K562 (cell line): ENCODE measurements around the gene GANAB. TPM values are rescaled to one million over a fixed set of nuclear protein-coding genes. Genes with fewer than 3 reads are reported as not detected.

Experiments used
- AFF1 ChIP-seq, 2 experiments: fragments of 450-650 bp; IDR thresholded peaks; 2 replicates each; pipeline ENCODE4 v1.6.1; 2018; ENCODE audit warnings: mild to moderate bottlenecking in 2 of 2, low read depth in 1 of 2; ENCODE audit not compliant: partially characterized antibody in 2 of 2
- BACH1 ChIP-seq: fragments of 200-800 bp; sonication (Bioruptor generic); IDR thresholded peaks from 2 replicates; pipeline ENCODE4 v1.6.1; 2016; ENCODE audit warnings: missing genetic modification characterization, missing compliant biosample characterization
- CAMTA2 ChIP-seq: fragments of 250-450 bp; sonication (Bioruptor Pico); conservative IDR thresholded peaks from 2 replicates; pipeline ENCODE4 v1.5.1; 2022
- EP300 ChIP-seq: IDR thresholded peaks from 2 replicates; pipeline ENCODE4 v1.6.1; 2012; ENCODE audit warnings: low read length, improper control_type of control experiment
- GMEB1 ChIP-seq: fragments of 250-450 bp; sonication (Bioruptor Pico); IDR thresholded peaks from 2 replicates; pipeline ENCODE4 v1.4.0; 2020; ENCODE audit warnings: mild to moderate bottlenecking
- HDAC1 ChIP-seq, 2 experiments: fragments of 450-650 bp; IDR thresholded peaks; 2 replicates each; pipeline ENCODE4 v1.6.1; 2016 to 2017; ENCODE audit warnings: inconsistent platforms in 1 of 2, mild to moderate bottlenecking in 1 of 2, moderate library complexity in 1 of 2
- HNRNPLL ChIP-seq: fragments of 200-400 bp; formaldehyde crosslinking; IDR thresholded peaks from 2 replicates; pipeline ENCODE4 v1.6.1; 2017; ENCODE audit warnings: low read length, low read depth, mild to moderate bottlenecking; ENCODE audit not compliant: poor library complexity, severe bottlenecking
- ID3 ChIP-seq, 2 experiments: fragments of 250-450 bp in 1 of 2; fragments of 450-650 bp in 1 of 2; sonication (Bioruptor Pico) in 1 of 2; IDR thresholded peaks; 2 replicates each; pipeline versions ENCODE4 v1.6.1 to v1.8.0; 2016 to 2021; ENCODE audit warnings: mild to moderate bottlenecking in 2 of 2, moderate library complexity in 2 of 2, missing compliant biosample characterization in 1 of 2, missing genetic modification characterization in 1 of 2
- IFI16 ChIP-seq: fragments of 250-450 bp; sonication (Bioruptor Pico); IDR thresholded peaks from 2 replicates; pipeline ENCODE4 v2.1.2; 2022; ENCODE audit warnings: mild to moderate bottlenecking, inconsistent platforms
- SOX6 ChIP-seq: fragments of 450-650 bp; IDR thresholded peaks from 2 replicates; pipeline ENCODE4 v1.6.1; 2014; ENCODE audit warnings: mild to moderate bottlenecking
- SRF ChIP-seq, 2 experiments: fragments of 250-450, 450-650 bp in 1 of 2; sonication (Bioruptor Pico) in 1 of 2; sonication (generic) in 1 of 2; formaldehyde crosslinking; IDR thresholded peaks; 2 replicates each; pipeline versions ENCODE4 v1.5.0 to v1.5.1; 2020 to 2022; ENCODE audit warnings: mild to moderate bottlenecking in 1 of 2, missing genetic modification reagents in 1 of 2
- TBP ChIP-seq: optimal IDR thresholded peaks from 2 replicates; pipeline ENCODE3; 2011; ENCODE audit warnings: low read depth, low read length, improper control_type of control experiment
- THRA ChIP-seq: fragments of 450-650 bp; IDR thresholded peaks from 2 replicates; pipeline ENCODE4 v1.6.1; 2017; ENCODE audit warnings: mild to moderate bottlenecking, moderate library complexity
- ZBED1 ChIP-seq: IDR thresholded peaks from 2 replicates; pipeline ENCODE4 v1.6.1; 2014
- ZNF124 ChIP-seq: sonication (generic); formaldehyde crosslinking; IDR thresholded peaks from 2 replicates; pipeline ENCODE4 v1.8.1; 2022; ENCODE audit warnings: missing genetic modification reagents
- ZNF277 ChIP-seq: fragments of 250-450 bp; sonication (Bioruptor Pico); IDR thresholded peaks from 2 replicates; pipeline ENCODE4 v1.8.0; 2022; ENCODE audit warnings: inconsistent platforms, mild to moderate bottlenecking, moderate library complexity, borderline replicate concordance
- ZNF583 ChIP-seq: fragments of 250-450 bp; sonication (Bioruptor Pico); IDR thresholded peaks from 2 replicates; pipeline ENCODE4 v1.4.0; 2020
- ZNF695 ChIP-seq: fragments of 450-650 bp; formaldehyde crosslinking; IDR thresholded peaks from 2 replicates; pipeline ENCODE4 v1.4.0; 2020; ENCODE audit warnings: mild to moderate bottlenecking, moderate library complexity
- polyA plus RNA-seq, 8 experiments: library from polyadenylated mRNA; depleted of rRNA in 4 of 8; stranded (reverse) in 5 of 8; unstranded in 3 of 8; fragments of >200 nt; fragmentation: Nextera tagmentation in 2 of 8; fragmentation: Illumina TruSeq in 1 of 8; extraction: Ambion mirVana in 2 of 8; extraction: Trizol in 1 of 8; gene quantifications; 2 replicates each; pipeline versions ENCODE4 v1.2.1 to v1.2.3, GENCODE V29; 2011 to 2014; ENCODE audit warnings: inconsistent platforms in 1 of 8, missing spikeins in 1 of 8
- total RNA-seq, 7 experiments: library from RNA; depleted of rRNA in 6 of 7; stranded (reverse); fragments of >200 nt in 6 of 7; fragmentation: Illumina TruSeq in 2 of 7; extraction: Trizol in 2 of 7; gene quantifications; 2 replicates each; pipeline versions ENCODE4 v1.2.1 to v1.2.3, GENCODE V29; 2011 to 2021; ENCODE audit warnings: low replicate concordance in 1 of 7

The GANAB gene
- total and polyA plus RNA-seq, 9 of the 15 experiments (the other 6 are each of a cell fraction or from before 2014, with no cell fraction given), result 6.5 to 284 (median 161) TPM

GRCh38 chr11:62602141-62603071 is 44.0 kb downstream of the GANAB start (continued):
- TF ChIP-seq SOX6 (no peak), ZNF124 (CRISPR knock-in tag) (no peak), SRF (CRISPR knock-in tag; IDR thresholded peaks at IDR 0.05) (no peak), TBP (peak; percentile 31), EP300 (no peak), ZNF583 (CRISPR knock-in tag) (no peak), IFI16 (CRISPR knock-in tag) (no peak), ID3 (CRISPR knock-in tag; IDR thresholded peaks at IDR 0.05) (no peak), ID3 (tag; IDR thresholded peaks at IDR 0.05) (peak; percentile 48; the same call in 1 of the 2 replicates), GMEB1 (CRISPR knock-in tag) (peak; percentile 15; the same call in 1 of the 2 replicates), ZNF695 (CRISPR knock-in tag) (no peak), HDAC1 (IDR thresholded peaks at IDR 0.05) (peak in 1 of 2 experiments; percentile 45; a peak in 1 of 4 replicates), CAMTA2 (CRISPR knock-in tag) (no peak), THRA (no peak), BACH1 (tag) (no peak), ZBED1 (no peak; the same call in 1 of the 2 replicates), AFF1 (IDR thresholded peaks at IDR 0.05; ENCODE audit: low read depth in 1 of 2, partially characterized antibody in 2 of 2) (peak in 1 of 2 experiments; percentile 26), ZNF277 (no peak), HNRNPLL (peak; percentile 36)
